Neural progenitor cell (in vitro differentiated cells): ENCODE results near the gene XCR1. TPM values are rescaled to one million over a fixed set of nuclear protein-coding genes. Genes with fewer than 3 reads are reported as not detected.

Source experiments
- DNase-seq: peaks from one replicate; pipeline ENCODE4 v3.0.0-alpha.2; 2016; ENCODE audit warnings: low spot score
- H2AFZ ChIP-seq: fragments of 200-600 bp; sonication (generic); replicated peaks from 2 replicates; pipeline ENCODE4 v1.6.1; 2016; ENCODE audit warnings: antibody characterized with exemption
- H3F3A ChIP-seq: fragments of 200-600 bp; sonication (generic); 2 replicates; pipeline ENCODE4 v1.6.1; 2016; ENCODE audit warnings: antibody characterized with exemption, low read depth
- H3K27ac ChIP-seq: fragments of 200-600 bp; sonication (generic); 2 replicates; pipeline ENCODE4 v1.5.1; 2016; ENCODE audit warnings: mild to moderate bottlenecking
- H3K27me3 ChIP-seq: fragments of 200-600 bp; sonication (generic); 2 replicates; pipeline ENCODE4 v1.6.1; 2016; ENCODE audit warnings: mild to moderate bottlenecking, moderate library complexity
- H3K36me3 ChIP-seq: fragments of 200-600 bp; sonication (generic); 2 replicates; pipeline ENCODE4 v1.5.1; 2016
- H3K4me1 ChIP-seq: fragments of 200-600 bp; sonication (generic); 2 replicates; pipeline ENCODE4 v1.6.1; 2016; ENCODE audit warnings: mixed run types
- H3K4me2 ChIP-seq: fragments of 200-600 bp; sonication (generic); 2 replicates; pipeline ENCODE4 v1.6.1; 2016
- H3K4me3 ChIP-seq: fragments of 200-600 bp; sonication (generic); 2 replicates; pipeline ENCODE4 v1.5.1; 2016
- H3K79me2 ChIP-seq: fragments of 200-600 bp; sonication (generic); 2 replicates; pipeline ENCODE4 v1.6.1; 2016; ENCODE audit warnings: low read depth
- H3K9ac ChIP-seq: fragments of 200-600 bp; sonication (generic); 2 replicates; pipeline ENCODE4 v1.6.1; 2016
- H3K9me3 ChIP-seq: fragments of 200-600 bp; sonication (generic); 2 replicates; pipeline ENCODE4 v1.5.1; 2016; ENCODE audit warnings: low read depth
- H4K20me1 ChIP-seq: fragments of 200-600 bp; sonication (generic); 2 replicates; pipeline ENCODE4 v1.6.1; 2016; ENCODE audit warnings: low read depth
- H3K27ac Mint-ChIP-seq: 3 replicates; pipeline ENCODE4 v1.8.0; 2021; ENCODE audit warnings: mixed read lengths
- H3K27me3 Mint-ChIP-seq: 2 replicates; pipeline ENCODE4 v1.8.0; 2022; ENCODE audit warnings: low read depth, mild to moderate bottlenecking, inconsistent platforms, moderate library complexity, mixed read lengths; ENCODE audit not compliant: insufficient read depth
- H3K36me3 Mint-ChIP-seq: 3 replicates; pipeline ENCODE4 v1.8.0; 2021; ENCODE audit warnings: mixed read lengths
- H3K4me1 Mint-ChIP-seq: 3 replicates; pipeline ENCODE4 v1.8.0; 2021; ENCODE audit warnings: mixed read lengths
- H3K4me3 Mint-ChIP-seq: 3 replicates; pipeline ENCODE4 v1.8.0; 2021; ENCODE audit warnings: mild to moderate bottlenecking, moderate library complexity, mixed read lengths
- H3K9me3 Mint-ChIP-seq: 3 replicates; pipeline ENCODE4 v1.8.0; 2020; ENCODE audit warnings: mixed read lengths
- CTCF ChIP-seq: fragments of 200-600 bp; sonication (generic); IDR thresholded peaks from 2 replicates; pipeline ENCODE4 v1.5.1; 2017; ENCODE audit warnings: antibody characterized with exemption, mild to moderate bottlenecking
- EZH2 ChIP-seq: fragments of 200-600 bp; sonication (generic); IDR thresholded peaks from 2 replicates; pipeline ENCODE4 v1.6.1; 2017; ENCODE audit warnings: antibody characterized with exemption, mild to moderate bottlenecking, moderate library complexity
- EZH2phosphoT487 ChIP-seq: fragments of 200-600 bp; sonication (generic); IDR thresholded peaks from 2 replicates; pipeline ENCODE4 v1.6.1; 2017; ENCODE audit warnings: antibody characterized with exemption
- total RNA-seq: library from RNA; depleted of rRNA; stranded (reverse); fragments of >200 nt; gene quantifications from 2 replicates; pipeline ENCODE4 v1.2.3, GENCODE V29; 2015; ENCODE audit warnings: low replicate concordance

The XCR1 gene
- total RNA-seq, 1 donor from 2014 or later = not detected

- Histone ChIP-seq H3K4me1 (no peaks in the 10 kb centered on the region), H4K20me1 (no peaks in the 10 kb centered on the region), H3F3A (no peaks in the 10 kb centered on the region), H3K27me3 (peaks cover 5% of the 10 kb centered on the region), H3K79me2 (no peaks in the 10 kb centered on the region), H2AFZ (no peak overlapping the region), H3K4me2 (no peak overlapping the region), H3K4me3 (no peak overlapping the region), H3K9me3 (no peaks in the 10 kb centered on the region), H3K27ac (no peak overlapping the region), H3K9ac (no peak overlapping the region), H3K36me3 (no peaks in the 10 kb centered on the region)
- H3K9me3 Mint-ChIP-seq = peaks cover 6% of the 10 kb centered on the region
- H3K27me3 Mint-ChIP-seq = no peaks in the 10 kb centered on the region
- no peak for DNase-seq
- TF ChIP-seq CTCF (no peak), EZH2 (no peak), EZH2phosphoT487 (no peak)
- peaks cover 6% of the 10 kb centered on the region for H3K4me1 Mint-ChIP-seq
- no peak overlapping the region for H3K27ac Mint-ChIP-seq
- no peaks in the 10 kb centered on the region for H3K36me3 Mint-ChIP-seq
- no peak overlapping the region for H3K4me3 Mint-ChIP-seq
Observed at GRCh38 chr3:46071222-46071858, 44.1 kb upstream of the XCR1 start.

GRCh38 chr3:46070595-46071093 lies 43.4 kb upstream of the XCR1 start:
- no peak overlapping the region for H3K27ac Mint-ChIP-seq
- no peaks in the 10 kb centered on the region for H4K20me1 ChIP-seq
- H3F3A ChIP-seq = no peaks in the 10 kb centered on the region
- no peaks in the 10 kb centered on the region for H3K9me3 ChIP-seq
- H3K27me3 ChIP-seq = peaks cover 5% of the 10 kb centered on the region
- H3K27ac ChIP-seq = no peak overlapping the region
- H3K4me3 Mint-ChIP-seq = no peak overlapping the region
- TF ChIP-seq CTCF (no peak), EZH2phosphoT487 (no peak), EZH2 (no peak)
- no peak for DNase-seq
- H3K36me3 ChIP-seq = no peaks in the 10 kb centered on the region
- H3K4me1 ChIP-seq = no peaks in the 10 kb centered on the region
- no peak overlapping the region for H3K9ac ChIP-seq
- no peak overlapping the region for H2AFZ ChIP-seq
- H3K36me3 Mint-ChIP-seq = no peaks in the 10 kb centered on the region
- H3K4me3 ChIP-seq = no peak overlapping the region
- H3K27me3 Mint-ChIP-seq = no peaks in the 10 kb centered on the region
- H3K4me1 Mint-ChIP-seq = peaks cover 6% of the 10 kb centered on the region
- H3K9me3 Mint-ChIP-seq = peaks cover 6% of the 10 kb centered on the region
- H3K4me2 ChIP-seq = no peak overlapping the region
- H3K79me2 ChIP-seq = no peaks in the 10 kb centered on the region

GRCh38 chr3:46068501-46068900 lies 41.2 kb upstream of the XCR1 start:
- Mint-ChIP-seq H3K9me3 (peaks cover 5% of the 10 kb centered on the region), H3K27me3 (no peaks in the 10 kb centered on the region), H3K4me3 (no peak overlapping the region), H3K27ac (no peak overlapping the region), H3K36me3 (no peaks in the 10 kb centered on the region), H3K4me1 (peaks cover 6% of the 10 kb centered on the region)
- H3K4me3 ChIP-seq = no peak overlapping the region
- peak overlapping the region; percentile 62 for H2AFZ ChIP-seq
- no peak overlapping the region for H3K9ac ChIP-seq
- TF ChIP-seq EZH2phosphoT487 (no peak), CTCF (no peak), EZH2 (no peak)
- DNase-seq = no peak
- peaks cover 5% of the 10 kb centered on the region for H3K27me3 ChIP-seq
- H3K9me3 ChIP-seq = no peaks in the 10 kb centered on the region
- no peaks in the 10 kb centered on the region for H3K79me2 ChIP-seq
- H3K36me3 ChIP-seq = no peaks in the 10 kb centered on the region
- H3K4me2 ChIP-seq = no peak overlapping the region
- H3K4me1 ChIP-seq = no peaks in the 10 kb centered on the region
- no peaks in the 10 kb centered on the region for H4K20me1 ChIP-seq
- H3K27ac ChIP-seq = no peak overlapping the region
- no peaks in the 10 kb centered on the region for H3F3A ChIP-seq
